HG03064 (cell line): ENCODE data around the gene PRKAR2A.
"Not testable (repeated sequence)": the region's sequence is repeated elsewhere in the genome, so short reads cannot be mapped to it uniquely, and the experiment has no call there.

Experiments
- ATAC-seq: cut with Tn5 transposase; IDR thresholded peaks from one replicate; pipeline ENCODE4 v1.9.1; 2021; ENCODE audit warnings: low read depth; ENCODE audit not compliant: unreplicated experiment

Gene PRKAR2A

GRCh38 chr3:48845170-48845569 lies 2.5 kb downstream of the PRKAR2A start:
- ATAC-seq: no peak

GRCh38 chr3:48837163-48837562 lies 10.5 kb downstream of the PRKAR2A start:
- no peak for ATAC-seq

- ATAC-seq: no peak
Measured at GRCh38 chr3:48835650-48836366, 11.9 kb downstream of the PRKAR2A start.

GRCh38 chr3:48832684-48833083 lies 15.0 kb downstream of the PRKAR2A start:
- no peak for ATAC-seq

GRCh38 chr3:48830715-48831114 lies 17.0 kb downstream of the PRKAR2A start:
- no peak for ATAC-seq

GRCh38 chr3:48829525-48829924 lies 18.1 kb downstream of the PRKAR2A start:
- ATAC-seq: not testable (repeated sequence)

GRCh38 chr3:48827874-48828273 lies 19.8 kb downstream of the PRKAR2A start:
- not testable (repeated sequence) for ATAC-seq

GRCh38 chr3:48826451-48826850 lies 21.2 kb downstream of the PRKAR2A start:
- no peak for ATAC-seq

- no peak for ATAC-seq
Measured at GRCh38 chr3:48820612-48821324, 26.9 kb downstream of the PRKAR2A start.

- ATAC-seq: no peak
Measured at GRCh38 chr3:48819234-48820221, 28.1 kb downstream of the PRKAR2A start.

- ATAC-seq: no peak
Measured at GRCh38 chr3:48811524-48811923, 36.1 kb downstream of the PRKAR2A start.

- no peak for ATAC-seq
Measured at GRCh38 chr3:48804930-48805329, 42.7 kb downstream of the PRKAR2A start.

- not testable (repeated sequence) for ATAC-seq
Measured at GRCh38 chr3:48800831-48801230, 46.8 kb downstream of the PRKAR2A start.

- ATAC-seq: no peak
Measured at GRCh38 chr3:48798998-48799397, 48.7 kb downstream of the PRKAR2A start.

- no peak for ATAC-seq
Measured at GRCh38 chr3:48797626-48798025, 50.0 kb downstream of the PRKAR2A start.

GRCh38 chr3:48795997-48796732 lies 51.5 kb downstream of the PRKAR2A start:
- ATAC-seq: no peak

- ATAC-seq: not testable (repeated sequence)
Measured at GRCh38 chr3:48793484-48793883, 54.2 kb downstream of the PRKAR2A start.

- no peak for ATAC-seq
Measured at GRCh38 chr3:48789665-48790064, 58.0 kb downstream of the PRKAR2A start.

- ATAC-seq: no peak
Measured at GRCh38 chr3:48788544-48789162, 59.0 kb downstream of the PRKAR2A start.
